Posterior vena cava (tissue), 2 donors: ENCODE data around the gene PTPN2. TPM values are rescaled to one million over a fixed set of nuclear protein-coding genes. Genes with fewer than 3 reads are reported as not detected.
"Not testable (repeated sequence)": the region's sequence is repeated elsewhere in the genome, so short reads cannot be mapped to it uniquely, and the experiment has no call there.

ENCODE experiments used
- DNase-seq: peaks from one replicate; pipeline ENCODE4 v3.0.0-alpha.2; 2020; ENCODE audit warnings: low spot score
- intact Hi-C, 2 donors: fragments of 100-400 bp; cut with DNase I; formaldehyde crosslinking; loops; one replicate each; pipeline versions ENCODE4 v1.14.1 to v1.14.2; 2022 to 2023
- total RNA-seq, 2 donors: library from RNA; stranded (reverse); fragmentation: NEBNext Ultra II Directional; extraction: Animal tissue kit (Norgen Biotek cat#: 25700); gene quantifications; one replicate each; pipeline ENCODE4 v1.2.1, GENCODE V29; 2021
- donor health status: DM: yes; HTN: yes; CAD: no.
- donor health status: DM: yes; HTN: yes; CAD: no.

PTPN2 gene
- total RNA-seq, 2 donors from 2014 or later = 29.2 to 36.8 TPM

- intact Hi-C loops = loop anchor here in 1 of 2 donors (5.0 kb wide), 1 partner anchor 181 kb away; no protein-coding TSS in a partner anchor
Measured at GRCh38 chr18:12756619-12757239, 127.3 kb downstream of the PTPN2 start.

GRCh38 chr18:12755606-12756005 is 128.4 kb downstream of the PTPN2 start:
- DNase-seq = peak; percentile 76
- intact Hi-C loops = loop anchor here in 1 of 2 donors (5.0 kb wide), 1 partner anchor 182 kb away; no protein-coding TSS in a partner anchor

More at GRCh38 chr18:12756619-12757239, 127.3 kb downstream of the PTPN2 start:
- DNase-seq = not testable (repeated sequence)

- intact Hi-C loops = no loop called here
- DNase-seq = peak; percentile 4
Measured at GRCh38 chr18:12754511-12754910, 129.5 kb downstream of the PTPN2 start.

- no peak for DNase-seq
- intact Hi-C loops = no loop called here
Measured at GRCh38 chr18:12751891-12752290, 132.1 kb downstream of the PTPN2 start.

GRCh38 chr18:12751503-12751884 is 132.5 kb downstream of the PTPN2 start:
- DNase-seq = no peak
- intact Hi-C loops = no loop called here

GRCh38 chr18:12750715-12751502 is 133.1 kb downstream of the PTPN2 start:
- intact Hi-C loops = no loop called here

GRCh38 chr18:12750076-12750714 is 133.8 kb downstream of the PTPN2 start:
- intact Hi-C loops = no loop called here
- no peak for DNase-seq

More at GRCh38 chr18:12750715-12751502, 133.1 kb downstream of the PTPN2 start:
- DNase-seq = no peak

- intact Hi-C loops = no loop called here
- no peak for DNase-seq
Measured at GRCh38 chr18:12749121-12749520, 134.9 kb downstream of the PTPN2 start.

GRCh38 chr18:12748671-12749070 is 135.4 kb downstream of the PTPN2 start:
- DNase-seq = no peak
- intact Hi-C loops = no loop called here

- DNase-seq = no peak
- intact Hi-C loops = no loop called here
Measured at GRCh38 chr18:12747530-12748315, 136.3 kb downstream of the PTPN2 start.

GRCh38 chr18:12745095-12745795 is 138.8 kb downstream of the PTPN2 start:
- intact Hi-C loops = no loop called here
- DNase-seq = no peak

- intact Hi-C loops = no loop called here
- DNase-seq = no peak
Measured at GRCh38 chr18:12744103-12744502, 139.9 kb downstream of the PTPN2 start.

- intact Hi-C loops = no loop called here
- no peak for DNase-seq
Measured at GRCh38 chr18:12742453-12742852, 141.6 kb downstream of the PTPN2 start.

Other genes starting within 250 kb of the PTPN2 start
- 10 to 100 TPM; 32.3 to 47.8 TPM for gene SPIRE1, start 226.1 kb downstream of the PTPN2 start, total RNA-seq
- gene CEP76, start 181.5 kb downstream of the PTPN2 start, total RNA-seq = 1 to 10 TPM; 2.8 to 4.5 TPM
- gene PSMG2, start 181.2 kb downstream of the PTPN2 start, total RNA-seq = 10 to 100 TPM; 60.6 to 62.3 TPM
- gene SEH1L, start 63.8 kb upstream of the PTPN2 start, total RNA-seq = 10 to 100 TPM; 31.7 to 38.6 TPM
- gene CEP192, start 107.1 kb upstream of the PTPN2 start, total RNA-seq = 10 to 100 TPM; 21.1 to 22.7 TPM